ENCODE data around the gene EZR.

Gene EZR

DNA sequence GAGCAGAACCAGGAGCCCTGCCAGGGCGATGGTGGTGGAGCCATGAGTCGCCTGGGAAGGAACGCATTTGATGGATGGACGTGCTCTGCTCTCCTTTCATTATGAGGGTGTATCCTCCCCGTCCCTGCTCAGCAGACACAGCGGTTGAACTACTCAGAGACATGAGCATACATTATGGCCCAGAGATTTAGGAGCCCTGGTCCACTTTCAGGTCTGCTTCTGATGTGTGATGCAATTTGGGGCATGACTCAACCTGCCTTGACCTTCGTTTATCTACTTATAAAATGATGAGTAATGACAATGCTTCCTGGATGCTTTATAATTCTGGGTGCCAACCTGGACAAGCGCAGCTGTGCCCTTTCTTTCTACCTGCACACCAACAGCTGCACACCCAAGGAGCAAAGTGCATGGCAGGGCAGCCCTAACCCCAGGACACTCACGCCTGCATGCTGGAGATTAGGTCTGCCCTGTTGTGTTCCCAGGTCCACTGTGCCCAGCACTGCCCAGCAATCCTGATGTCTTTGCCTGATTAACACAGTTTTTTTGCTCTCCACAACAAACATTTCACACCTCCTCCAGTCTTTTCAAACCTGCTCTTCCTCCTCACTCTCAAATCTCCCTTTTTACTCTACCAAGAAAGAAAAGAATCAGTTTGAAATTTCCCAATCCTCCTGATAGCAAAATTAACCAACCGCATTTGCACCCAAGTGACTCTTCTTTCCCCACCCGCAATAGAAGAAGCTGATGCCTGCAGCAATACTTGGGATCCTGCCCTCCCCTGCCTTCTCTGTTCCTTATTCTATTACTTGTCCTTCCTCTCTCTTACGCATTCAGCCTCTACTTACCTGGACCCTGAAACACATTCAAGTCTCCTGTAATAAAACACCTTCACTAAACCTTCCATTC lies 81.2 kb downstream of the EZR start:
- Histone ChIP-seq H3K9me3 (ENCODE audit: control insufficient read depth, low read length) (peaks cover 15% of the 10 kb centered on the region), H3K27ac (ENCODE audit: low read depth, low read length, severe bottlenecking) (no peak overlapping the region), H3K36me3 (ENCODE audit: control insufficient read depth, insufficient read depth, low read length) (no peaks in the 10 kb centered on the region), H3K4me3 (ENCODE audit: extremely low read depth, insufficient read depth, low read length, poor library complexity, severe bottlenecking) (no peak overlapping the region), H3K4me1 (ENCODE audit: control insufficient read depth, insufficient read depth, low read length, poor library complexity, severe bottlenecking) (no peaks in the 10 kb centered on the region)
- WGBS, 2 experiments (ENCODE audit: insufficient coverage in 2 of 2): 92 to 93% methylated on average over 9 to 11 of the region's 12 CpGs

DNA sequence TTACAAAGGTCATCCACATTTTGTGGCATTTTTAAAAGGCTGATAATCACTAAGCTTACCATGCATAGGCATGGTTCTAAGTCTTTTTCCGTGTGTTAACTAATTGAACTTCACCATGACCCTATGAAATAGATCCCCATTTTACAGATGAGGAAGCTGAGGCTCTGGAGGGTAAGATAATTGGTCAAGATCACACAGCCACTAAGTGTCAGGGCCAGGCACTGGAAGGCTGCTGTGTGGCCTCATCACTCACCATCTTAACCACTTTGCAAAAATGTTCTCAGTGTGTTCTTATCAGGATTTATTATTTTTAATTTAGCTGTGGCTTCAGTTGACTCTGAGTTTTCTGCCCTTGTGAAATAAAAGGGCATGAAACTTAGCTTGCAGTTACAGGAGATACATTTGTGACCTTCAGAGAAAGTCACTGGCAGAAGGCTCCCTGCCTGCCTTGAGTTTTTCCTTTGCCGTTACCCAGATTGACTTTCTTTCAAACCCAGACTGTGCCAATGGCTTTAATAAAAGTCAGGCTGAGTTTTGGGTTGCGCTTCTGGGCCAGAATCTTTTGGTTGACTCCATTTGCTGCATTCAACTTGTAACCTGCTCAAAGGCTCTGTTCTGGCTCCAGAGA lies 82.0 kb downstream of the EZR start:
- Histone ChIP-seq H3K9me3 (ENCODE audit: control insufficient read depth, low read length) (peaks cover 15% of the 10 kb centered on the region), H3K36me3 (ENCODE audit: control insufficient read depth, insufficient read depth, low read length) (no peaks in the 10 kb centered on the region), H3K4me1 (ENCODE audit: control insufficient read depth, insufficient read depth, low read length, poor library complexity, severe bottlenecking) (no peaks in the 10 kb centered on the region), H3K27ac (ENCODE audit: low read depth, low read length, severe bottlenecking) (no peak overlapping the region), H3K4me3 (ENCODE audit: extremely low read depth, insufficient read depth, low read length, poor library complexity, severe bottlenecking) (no peak overlapping the region)
- 100% methylated on average over 1 to 2 of the region's 3 CpGs for WGBS, 2 experiments (ENCODE audit: insufficient coverage in 2 of 2)

DNA sequence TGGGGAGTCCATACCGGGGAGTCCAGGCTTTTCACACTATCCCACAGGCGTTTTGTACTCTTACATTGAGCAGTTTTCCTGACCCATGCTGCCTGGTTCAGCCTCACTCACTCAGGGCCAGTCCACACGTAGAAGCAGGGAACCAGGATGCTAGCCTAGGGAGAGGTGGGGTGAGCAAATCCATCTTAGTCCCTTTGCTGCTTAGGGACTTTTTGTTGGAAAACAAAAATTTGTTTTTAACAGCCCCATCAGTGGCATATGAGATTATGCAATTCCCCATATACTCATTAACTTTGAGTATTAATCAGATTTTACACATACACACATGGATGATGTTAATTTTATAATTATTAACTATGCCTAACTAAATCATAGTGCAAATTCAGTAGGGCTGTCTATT lies 84.2 kb downstream of the EZR start:
- Histone ChIP-seq H3K36me3 (ENCODE audit: control insufficient read depth, insufficient read depth, low read length) (no peaks in the 10 kb centered on the region), H3K9me3 (ENCODE audit: control insufficient read depth, low read length) (peaks cover 13% of the 10 kb centered on the region), H3K27ac (ENCODE audit: low read depth, low read length, severe bottlenecking) (no peak overlapping the region), H3K4me1 (ENCODE audit: control insufficient read depth, insufficient read depth, low read length, poor library complexity, severe bottlenecking) (no peaks in the 10 kb centered on the region), H3K4me3 (ENCODE audit: extremely low read depth, insufficient read depth, low read length, poor library complexity, severe bottlenecking) (no peak overlapping the region)
- WGBS, 2 experiments (ENCODE audit: insufficient coverage in 2 of 2): 83 to 93% methylated on average over 2 to 3 of the region's 3 CpGs

DNA sequence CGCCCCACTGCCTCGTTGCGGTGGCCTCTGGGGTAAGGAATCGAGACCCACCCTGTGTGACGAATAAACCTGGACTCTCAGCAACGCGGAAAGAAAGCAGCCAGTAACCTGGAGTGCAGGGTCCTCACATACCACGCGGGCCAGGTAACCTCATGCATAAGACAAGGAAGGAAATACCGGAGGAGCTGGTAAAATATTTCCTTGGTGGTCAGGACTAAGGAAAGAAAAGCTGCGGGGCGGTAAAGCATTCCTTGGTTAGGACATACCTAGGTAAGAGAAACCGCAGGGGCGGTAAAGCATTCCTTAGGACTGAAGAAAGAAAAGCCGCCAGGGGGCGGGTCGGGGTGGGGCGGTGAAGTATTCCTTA lies 88.6 kb downstream of the EZR start:
- no peaks in the 10 kb centered on the region for H3K4me1 ChIP-seq (ENCODE audit: control insufficient read depth, insufficient read depth, low read length, poor library complexity, severe bottlenecking)
- WGBS, 2 experiments (ENCODE audit: insufficient coverage in 2 of 2): 88 to 90% methylated on average over 12 to 14 of the region's 18 CpGs
- H3K36me3 ChIP-seq (ENCODE audit: control insufficient read depth, insufficient read depth, low read length): no peaks in the 10 kb centered on the region
- H3K27ac ChIP-seq (ENCODE audit: low read depth, low read length, severe bottlenecking): no peak overlapping the region
- peaks cover 8% of the 10 kb centered on the region for H3K9me3 ChIP-seq (ENCODE audit: control insufficient read depth, low read length)
- H3K4me3 ChIP-seq (ENCODE audit: extremely low read depth, insufficient read depth, low read length, poor library complexity, severe bottlenecking): no peak overlapping the region

DNA sequence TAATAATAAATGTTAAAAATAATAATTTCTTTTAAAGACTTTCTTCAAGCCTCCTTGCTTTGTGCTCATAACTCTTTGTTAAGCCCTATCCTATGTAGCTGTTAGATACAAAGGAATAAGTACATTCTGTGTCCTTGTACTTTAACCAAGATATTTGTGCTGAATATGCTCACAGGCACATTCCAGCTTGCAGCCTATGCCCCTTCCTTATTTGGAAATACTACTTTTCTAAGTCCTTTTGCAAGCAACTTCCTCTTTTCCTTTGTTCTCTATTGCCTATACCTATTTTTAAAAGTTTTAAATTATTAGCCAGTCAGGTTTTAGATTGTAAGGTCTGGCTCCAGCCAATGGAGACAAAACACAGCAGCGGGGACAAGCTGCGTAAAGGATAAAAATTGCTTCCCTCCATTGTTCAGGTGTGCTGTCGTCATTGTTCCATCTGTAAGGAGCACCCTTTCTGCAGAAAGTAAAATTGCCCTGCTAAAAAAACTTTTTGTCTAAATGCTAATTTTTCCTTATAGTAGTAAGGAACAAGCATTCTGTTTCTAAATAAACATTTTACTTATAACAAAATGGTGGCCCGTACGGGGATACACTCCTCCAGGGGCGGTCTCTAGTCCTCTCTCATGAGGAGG lies 89.1 kb downstream of the EZR start:
- H3K36me3 ChIP-seq (ENCODE audit: control insufficient read depth, insufficient read depth, low read length): no peaks in the 10 kb centered on the region
- H3K4me3 ChIP-seq (ENCODE audit: extremely low read depth, insufficient read depth, low read length, poor library complexity, severe bottlenecking): no peak overlapping the region
- no peak overlapping the region for H3K27ac ChIP-seq (ENCODE audit: low read depth, low read length, severe bottlenecking)
- WGBS, 2 experiments (ENCODE audit: insufficient coverage in 2 of 2): 90 to 97% methylated on average over 5 of the region's 6 CpGs
- H3K4me1 ChIP-seq (ENCODE audit: control insufficient read depth, insufficient read depth, low read length, poor library complexity, severe bottlenecking): no peaks in the 10 kb centered on the region
- H3K9me3 ChIP-seq (ENCODE audit: control insufficient read depth, low read length): peaks cover 8% of the 10 kb centered on the region

DNA sequence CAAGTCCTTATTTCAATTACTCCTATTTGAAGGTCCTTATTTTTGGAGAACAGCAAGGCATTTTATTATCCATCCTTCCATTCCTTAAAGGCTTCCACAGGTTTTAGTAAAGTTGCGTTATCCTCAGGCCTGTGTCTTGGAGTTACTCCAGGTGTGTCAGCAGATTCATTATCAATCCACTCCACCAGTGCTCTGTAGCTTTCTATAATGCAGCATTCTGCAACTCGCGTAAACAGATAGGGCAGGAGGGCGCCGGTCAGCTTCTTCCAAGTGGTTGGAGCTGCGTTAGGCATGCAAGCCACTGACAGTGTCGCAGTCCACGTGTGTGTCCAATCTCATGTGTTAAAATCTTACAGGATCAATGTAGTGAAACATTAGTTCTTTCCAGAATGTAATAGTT lies 93.5 kb downstream of the EZR start:
- Histone ChIP-seq H3K4me1 (ENCODE audit: control insufficient read depth, insufficient read depth, low read length, poor library complexity, severe bottlenecking) (peaks cover 5% of the 10 kb centered on the region), H3K27ac (ENCODE audit: low read depth, low read length, severe bottlenecking) (no peak overlapping the region), H3K9me3 (ENCODE audit: control insufficient read depth, low read length) (no peaks in the 10 kb centered on the region), H3K4me3 (ENCODE audit: extremely low read depth, insufficient read depth, low read length, poor library complexity, severe bottlenecking) (no peak overlapping the region), H3K36me3 (ENCODE audit: control insufficient read depth, insufficient read depth, low read length) (no peaks in the 10 kb centered on the region)
- 89 to 96% methylated on average over 8 of the region's 8 CpGs for WGBS, 2 experiments (ENCODE audit: insufficient coverage in 2 of 2)

DNA sequence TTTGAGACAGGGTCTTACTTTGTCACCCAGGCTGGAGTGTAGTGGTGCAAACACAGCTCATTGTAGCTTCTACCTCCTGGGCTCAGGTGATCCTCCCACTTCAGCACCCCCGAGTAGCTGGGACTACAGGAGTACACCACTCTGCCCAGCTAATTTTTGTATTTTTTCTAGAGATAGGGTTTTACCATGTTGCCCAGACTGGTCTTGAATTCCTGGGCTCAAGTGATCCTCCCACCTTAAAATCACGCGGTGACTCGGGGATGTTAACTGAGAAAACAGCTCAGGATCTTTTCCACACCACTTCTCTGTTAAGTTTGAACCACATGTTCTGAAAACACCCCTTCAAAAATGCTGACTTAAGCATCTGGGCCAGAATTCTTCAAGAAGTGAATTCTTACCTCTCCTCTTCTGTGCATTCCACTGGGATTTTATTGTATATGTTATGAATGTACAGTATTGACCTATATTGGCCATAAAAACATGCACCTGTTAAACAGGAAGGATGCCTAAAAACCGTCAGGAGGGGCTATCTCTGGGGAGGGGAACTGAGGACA lies 96.9 kb downstream of the EZR start:
- Histone ChIP-seq H3K36me3 (ENCODE audit: control insufficient read depth, insufficient read depth, low read length) (no peaks in the 10 kb centered on the region), H3K9me3 (ENCODE audit: control insufficient read depth, low read length) (no peaks in the 10 kb centered on the region), H3K27ac (ENCODE audit: low read depth, low read length, severe bottlenecking) (no peak overlapping the region), H3K4me1 (ENCODE audit: control insufficient read depth, insufficient read depth, low read length, poor library complexity, severe bottlenecking) (peaks cover 11% of the 10 kb centered on the region), H3K4me3 (ENCODE audit: extremely low read depth, insufficient read depth, low read length, poor library complexity, severe bottlenecking) (no peak overlapping the region)
- 90 to 95% methylated on average over 3 to 4 of the region's 5 CpGs for WGBS, 2 experiments (ENCODE audit: insufficient coverage in 2 of 2)

DNA sequence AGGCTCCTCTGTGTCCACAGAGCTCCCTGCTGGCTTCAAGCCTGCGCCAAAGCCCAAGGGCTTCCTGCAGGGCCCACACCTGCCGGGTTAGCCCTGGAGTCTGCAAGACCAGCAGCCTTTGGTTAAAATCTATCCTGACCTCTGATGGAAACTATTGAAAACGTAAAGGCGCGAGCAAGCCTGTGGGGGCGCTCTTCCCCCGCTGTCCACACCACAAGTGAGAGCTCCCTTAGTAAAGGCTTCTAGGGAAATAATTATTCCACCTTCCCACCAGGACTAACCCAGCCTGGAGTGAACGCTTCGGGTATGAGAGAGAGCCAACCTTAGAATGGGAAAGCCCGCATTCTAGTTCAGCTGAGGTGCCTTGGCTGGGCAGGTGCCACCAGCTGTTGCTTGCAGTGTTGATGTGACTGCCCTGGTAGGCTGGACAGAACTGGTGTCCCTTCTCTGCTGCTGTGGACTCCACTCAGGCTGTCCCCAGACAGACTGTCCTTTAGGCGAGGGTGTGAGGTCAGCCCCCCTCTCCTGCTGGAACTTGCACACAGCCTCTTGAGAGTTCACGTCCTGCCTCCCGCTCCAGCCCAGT lies 100.6 kb downstream of the EZR start:
- Histone ChIP-seq H3K9me3 (ENCODE audit: control insufficient read depth, low read length) (no peaks in the 10 kb centered on the region), H3K4me1 (ENCODE audit: control insufficient read depth, insufficient read depth, low read length, poor library complexity, severe bottlenecking) (peaks cover 18% of the 10 kb centered on the region), H3K4me3 (ENCODE audit: extremely low read depth, insufficient read depth, low read length, poor library complexity, severe bottlenecking) (no peak overlapping the region), H3K27ac (ENCODE audit: low read depth, low read length, severe bottlenecking) (no peak overlapping the region), H3K36me3 (ENCODE audit: control insufficient read depth, insufficient read depth, low read length) (no peaks in the 10 kb centered on the region)
- 35 to 43% methylated on average over 9 to 11 of the region's 13 CpGs for WGBS, 2 experiments (ENCODE audit: insufficient coverage in 2 of 2)

DNA sequence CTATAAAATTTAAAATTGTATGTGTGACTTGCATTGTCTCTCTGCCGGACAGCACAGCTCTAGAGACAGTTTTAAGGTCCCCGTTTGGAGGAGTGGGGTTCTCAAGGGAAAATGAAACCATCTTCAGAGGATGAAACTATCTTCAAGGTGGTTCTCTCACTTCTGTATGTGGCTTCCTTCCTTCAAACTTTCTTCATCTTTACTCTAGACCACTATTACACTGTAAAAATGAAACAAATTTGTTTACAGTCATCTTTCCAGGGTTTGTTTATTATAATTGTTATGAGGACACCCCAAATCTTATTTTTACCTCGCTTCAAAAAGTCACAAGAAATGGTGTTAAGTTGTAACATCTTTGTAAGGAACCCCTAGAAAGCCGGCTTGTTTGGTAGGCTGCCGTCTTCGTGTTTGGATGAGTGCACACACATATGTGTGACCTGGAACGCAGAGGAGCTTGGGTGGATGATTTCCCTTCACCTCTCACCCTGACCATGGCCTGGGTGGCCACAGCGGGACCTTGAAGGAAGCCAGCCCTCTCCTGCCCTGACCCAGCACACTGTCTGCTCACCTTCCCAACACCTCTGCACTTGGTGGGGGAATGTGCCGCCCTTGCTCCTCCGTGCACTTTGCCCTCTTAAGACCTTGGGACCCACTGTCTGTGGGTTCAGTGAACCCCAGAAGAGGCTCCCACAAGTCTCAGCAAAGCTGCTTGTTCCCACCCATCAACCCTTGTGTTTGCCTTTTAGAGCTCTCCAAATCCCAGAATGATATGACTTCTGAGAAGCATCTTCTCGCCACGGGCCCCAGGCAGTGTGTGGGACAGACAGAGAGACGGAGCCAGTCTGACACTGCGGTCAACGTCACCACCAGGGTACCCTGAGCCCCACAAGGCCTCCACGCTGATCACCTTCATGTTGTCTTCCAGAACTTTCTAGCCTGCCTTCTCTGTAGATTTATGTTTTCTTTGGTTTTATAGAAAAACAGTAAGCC lies 101.5 kb downstream of the EZR start:
- Histone ChIP-seq H3K9me3 (ENCODE audit: control insufficient read depth, low read length) (no peaks in the 10 kb centered on the region), H3K27ac (ENCODE audit: low read depth, low read length, severe bottlenecking) (no peak overlapping the region), H3K36me3 (ENCODE audit: control insufficient read depth, insufficient read depth, low read length) (no peaks in the 10 kb centered on the region), H3K4me3 (ENCODE audit: extremely low read depth, insufficient read depth, low read length, poor library complexity, severe bottlenecking) (no peak overlapping the region), H3K4me1 (ENCODE audit: control insufficient read depth, insufficient read depth, low read length, poor library complexity, severe bottlenecking) (peaks cover 18% of the 10 kb centered on the region)
- 95 to 97% methylated on average over 10 to 12 of the region's 16 CpGs for WGBS, 2 experiments (ENCODE audit: insufficient coverage in 2 of 2)
